Lower lobe of right lung (tissue), 2 donors: ENCODE data around the gene MSI2. TPM values are rescaled to one million over a fixed set of nuclear protein-coding genes. Genes with fewer than 3 reads are reported as not detected.

ENCODE experiments used
- ATAC-seq, 2 donors: fragments of 200-7000 bp; cut with Tn5 transposase; one replicate each; pipeline ENCODE4 v1.9.1; 2020 to 2022; ENCODE audit warnings: mild to moderate bottlenecking in 2 of 2, moderate library complexity in 2 of 2
- DNase-seq: peaks from one replicate; pipeline ENCODE4 v3.0.0-alpha.2; 2020
- H3K27ac ChIP-seq: fragments of 200-600 bp; one replicate; pipeline ENCODE4 v1.8.0; 2022
- H3K27me3 ChIP-seq: fragments of 200-600 bp; one replicate; pipeline ENCODE4 v1.8.0; 2022; ENCODE audit warnings: low read depth
- H3K36me3 ChIP-seq: fragments of 200-600 bp; one replicate; pipeline ENCODE4 v1.8.0; 2022; ENCODE audit warnings: mild to moderate bottlenecking
- H3K4me1 ChIP-seq: fragments of 200-600 bp; one replicate; pipeline ENCODE4 v1.8.0; 2022
- H3K4me3 ChIP-seq: fragments of 200-600 bp; one replicate; pipeline ENCODE4 v1.8.0; 2022; ENCODE audit warnings: mild to moderate bottlenecking
- H3K9me3 ChIP-seq: fragments of 200-600 bp; one replicate; pipeline ENCODE4 v1.8.0; 2022
- intact Hi-C: fragments of 100-400 bp; cut with DNase I; formaldehyde crosslinking; loops from one replicate; pipeline ENCODE4 v1.11.0; 2022
- total RNA-seq: library from RNA; stranded (reverse); fragmentation: NEBNext Ultra II Directional; extraction: Animal tissue kit (Norgen Biotek cat#: 25700); gene quantifications from one replicate; pipeline ENCODE4 v1.2.1, GENCODE V29; 2021
- TF ChIP-seq, protein P1 (sequence below): fragments of 200-600 bp; IDR thresholded peaks from one replicate; pipeline ENCODE4 v1.8.0; 2022; ENCODE audit warnings: antibody characterized with exemption, mild to moderate bottlenecking
- donor health status: DM: no; HTN: yes; CAD: no; lungs with severe emphysema.

Gene MSI2
- total RNA-seq, 1 donor from 2014 or later, result 43.9 TPM

DNA sequence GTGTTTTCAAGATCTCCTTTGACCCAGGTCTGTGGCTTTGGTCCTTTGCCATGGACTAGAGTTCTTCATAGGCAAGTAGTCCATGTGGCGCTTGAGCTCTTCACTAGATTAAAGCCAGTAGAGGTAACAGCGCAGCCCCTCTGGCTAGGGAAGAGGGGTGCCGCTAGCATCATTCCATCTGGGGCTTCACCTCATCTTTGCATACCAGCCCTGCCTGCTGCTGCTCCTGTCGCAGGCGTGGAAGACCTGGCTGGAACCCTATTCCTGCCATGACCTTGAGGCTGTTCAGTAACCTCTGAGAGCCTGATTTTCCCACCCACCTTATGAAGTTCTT, 198.4 kb downstream of the MSI2 start:
- TF ChIP-seq, protein P1, sequence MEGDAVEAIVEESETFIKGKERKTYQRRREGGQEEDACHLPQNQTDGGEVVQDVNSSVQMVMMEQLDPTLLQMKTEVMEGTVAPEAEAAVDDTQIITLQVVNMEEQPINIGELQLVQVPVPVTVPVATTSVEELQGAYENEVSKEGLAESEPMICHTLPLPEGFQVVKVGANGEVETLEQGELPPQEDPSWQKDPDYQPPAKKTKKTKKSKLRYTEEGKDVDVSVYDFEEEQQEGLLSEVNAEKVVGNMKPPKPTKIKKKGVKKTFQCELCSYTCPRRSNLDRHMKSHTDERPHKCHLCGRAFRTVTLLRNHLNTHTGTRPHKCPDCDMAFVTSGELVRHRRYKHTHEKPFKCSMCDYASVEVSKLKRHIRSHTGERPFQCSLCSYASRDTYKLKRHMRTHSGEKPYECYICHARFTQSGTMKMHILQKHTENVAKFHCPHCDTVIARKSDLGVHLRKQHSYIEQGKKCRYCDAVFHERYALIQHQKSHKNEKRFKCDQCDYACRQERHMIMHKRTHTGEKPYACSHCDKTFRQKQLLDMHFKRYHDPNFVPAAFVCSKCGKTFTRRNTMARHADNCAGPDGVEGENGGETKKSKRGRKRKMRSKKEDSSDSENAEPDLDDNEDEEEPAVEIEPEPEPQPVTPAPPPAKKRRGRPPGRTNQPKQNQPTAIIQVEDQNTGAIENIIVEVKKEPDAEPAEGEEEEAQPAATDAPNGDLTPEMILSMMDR, result no peak
- H3K36me3 ChIP-seq, result no peaks in the 10 kb centered on the region
- DNase-seq, result no peak
- no peaks in the 10 kb centered on the region for H3K27me3 ChIP-seq
- ATAC-seq, result no peak
- intact Hi-C loops, result no loop called here
- no peak overlapping the region for H3K4me3 ChIP-seq
- no peaks in the 10 kb centered on the region for H3K9me3 ChIP-seq
- no peak overlapping the region for H3K27ac ChIP-seq
- H3K4me1 ChIP-seq, result peaks cover 8% of the 10 kb centered on the region

DNA sequence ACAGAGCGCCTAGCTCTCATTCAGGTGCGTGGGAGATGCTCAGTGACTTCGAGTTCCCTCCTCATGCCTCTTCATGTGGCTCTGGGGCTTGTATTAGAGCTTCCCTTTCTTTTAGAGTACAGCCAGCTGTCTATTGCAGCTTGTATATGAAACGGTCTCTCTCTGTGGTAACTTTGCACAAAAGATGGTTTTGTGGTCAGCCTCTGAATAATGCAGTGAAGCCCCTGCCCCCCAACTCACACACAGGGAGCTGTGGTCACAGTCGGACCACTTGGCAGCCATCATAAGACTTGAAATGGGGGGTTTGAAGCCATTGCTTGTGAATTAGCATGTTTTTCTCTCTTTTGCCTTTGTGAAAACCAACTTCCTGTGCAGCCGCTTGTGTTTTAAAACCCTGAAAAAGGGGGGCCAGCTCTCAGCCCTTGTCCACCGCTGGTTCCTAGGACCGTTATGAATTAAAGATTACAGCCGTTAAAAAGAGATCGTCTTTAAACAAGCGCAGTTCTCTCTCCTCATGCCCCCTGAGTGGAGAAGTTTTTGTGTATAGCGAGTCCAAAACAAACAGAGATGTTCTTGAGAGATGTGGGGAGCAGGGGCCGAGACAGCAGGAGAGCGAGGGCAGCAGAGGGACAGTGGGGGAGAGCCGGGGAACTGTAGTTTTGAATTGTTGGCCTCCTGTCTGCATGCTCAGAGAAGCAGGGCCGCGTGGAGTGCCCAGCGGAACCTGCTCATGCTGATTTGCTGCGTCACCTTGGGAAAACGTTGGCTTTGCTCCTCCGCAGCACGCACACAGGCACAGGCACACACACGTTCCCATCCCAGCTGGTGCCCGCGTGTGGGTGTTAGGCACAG, 199.0 kb downstream of the MSI2 start:
- Histone ChIP-seq H3K36me3 (no peaks in the 10 kb centered on the region), H3K27me3 (no peaks in the 10 kb centered on the region), H3K4me1 (peaks cover 8% of the 10 kb centered on the region), H3K4me3 (no peak overlapping the region), H3K9me3 (no peaks in the 10 kb centered on the region), H3K27ac (no peak overlapping the region)
- no peak for DNase-seq
- TF ChIP-seq, protein P1, result no peak
- ATAC-seq, result peak; percentile 38 to 45
- intact Hi-C loops, result no loop called here

DNA sequence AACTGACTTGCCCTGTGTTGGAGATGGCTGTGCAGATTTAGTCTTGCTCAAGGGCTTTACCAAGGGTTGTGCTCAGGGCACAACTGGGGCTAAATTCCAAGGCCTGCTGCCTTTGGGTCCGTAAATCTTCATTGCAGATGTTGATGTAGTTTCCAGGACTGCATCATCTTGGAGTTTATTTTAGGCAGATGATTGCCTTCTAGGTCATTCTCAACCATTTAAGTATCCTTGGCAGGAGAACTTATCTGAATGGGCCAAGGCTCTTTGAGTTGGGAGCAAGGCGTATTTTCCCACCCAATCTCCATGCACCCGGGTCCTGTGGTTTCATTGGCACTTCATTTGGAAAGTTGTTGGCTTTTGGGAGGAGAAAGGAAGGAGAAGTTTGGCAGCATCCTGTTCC, 200.3 kb downstream of the MSI2 start:
- Histone ChIP-seq H3K4me3 (no peak overlapping the region), H3K27ac (no peak overlapping the region), H3K9me3 (no peaks in the 10 kb centered on the region), H3K36me3 (no peaks in the 10 kb centered on the region), H3K4me1 (peaks cover 8% of the 10 kb centered on the region), H3K27me3 (no peaks in the 10 kb centered on the region)
- intact Hi-C loops, result no loop called here
- no peak for DNase-seq
- no peak for ATAC-seq
- TF ChIP-seq, protein P1, result no peak

DNA sequence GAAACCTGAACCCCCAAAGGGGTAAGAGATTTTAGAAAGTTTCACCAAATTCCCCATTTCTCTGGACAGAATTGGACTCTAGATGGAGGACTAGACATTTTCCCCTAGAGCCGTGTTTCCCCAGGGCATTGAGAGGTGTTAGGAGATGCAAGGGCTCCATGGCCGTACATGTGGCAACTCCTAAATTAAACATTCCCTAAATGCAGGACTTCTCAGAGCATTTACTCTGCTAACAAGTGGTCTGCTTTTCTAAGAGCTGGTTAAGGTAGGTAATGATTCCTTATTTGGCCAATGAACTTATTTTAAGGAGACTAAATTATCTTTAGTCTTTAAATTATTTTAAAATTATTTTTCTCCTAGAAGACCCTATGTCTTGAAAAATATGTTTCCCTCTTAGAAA, 200.9 kb downstream of the MSI2 start:
- intact Hi-C loops, result no loop called here

DNA sequence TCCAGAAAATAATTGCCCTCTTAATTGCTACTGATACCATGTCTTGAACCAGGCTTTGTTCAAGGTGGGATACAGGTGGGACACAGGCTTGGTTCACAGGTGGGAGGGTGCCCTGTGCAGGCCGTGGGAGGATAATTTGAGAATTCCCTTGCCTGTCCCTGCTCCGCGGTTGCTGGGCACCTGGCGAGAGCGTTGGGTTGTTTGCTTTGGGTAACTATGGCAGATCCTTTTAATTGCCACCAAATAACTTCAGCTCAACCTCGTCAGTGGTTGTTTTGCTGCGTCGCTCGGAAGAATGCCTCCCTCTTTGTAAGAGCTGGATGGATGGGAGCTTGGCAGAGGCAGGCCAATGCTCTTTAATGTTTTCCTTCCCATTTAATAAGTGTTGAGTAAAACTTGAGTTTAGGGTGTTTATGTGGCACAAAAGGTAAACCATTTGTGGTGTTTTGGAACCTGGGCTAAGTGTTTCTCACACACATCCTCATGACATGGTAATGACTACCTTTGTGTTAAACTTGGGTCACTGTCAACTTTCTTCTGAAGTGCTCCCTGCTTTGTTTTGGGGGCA, 202.5 kb downstream of the MSI2 start:
- ATAC-seq, result no peak
- TF ChIP-seq, protein P1, result no peak

More for the DNA sequence above, 200.9 kb downstream of the MSI2 start:
- TF ChIP-seq, protein P1, result no peak
- Histone ChIP-seq H3K4me3 (no peak overlapping the region), H3K27me3 (no peaks in the 10 kb centered on the region), H3K27ac (no peak overlapping the region), H3K9me3 (no peaks in the 10 kb centered on the region), H3K4me1 (peaks cover 8% of the 10 kb centered on the region), H3K36me3 (no peaks in the 10 kb centered on the region)
- DNase-seq (no peak), ATAC-seq (no peak)

More for the DNA sequence above, 202.5 kb downstream of the MSI2 start:
- Histone ChIP-seq H3K27ac (no peak overlapping the region), H3K27me3 (no peaks in the 10 kb centered on the region), H3K36me3 (no peaks in the 10 kb centered on the region), H3K4me1 (peaks cover 8% of the 10 kb centered on the region), H3K4me3 (no peak overlapping the region), H3K9me3 (no peaks in the 10 kb centered on the region)
- intact Hi-C loops, result no loop called here
- no peak for DNase-seq
